Measurements from ENCODE around the gene ELANE.

- no peak for TF ChIP-seq GATA2 (IDR thresholded peaks at IDR 0.05; ENCODE audit: low read depth, low read length)
- TF ChIP-seq GATA3 (IDR thresholded peaks at IDR 0.05; ENCODE audit: low read depth, low read length) = no peak
Observed at GRCh38 chr19:834216-834615, 17.9 kb upstream of the ELANE start.
